Testis (tissue), 2 donors: Measurements from ENCODE around the gene KCNAB1.

ENCODE experiments used
- CTCF ChIP-seq, 3 experiments: fragments of 450-650 bp in 2 of 3; fragments of 200-600 bp in 1 of 3; sonication (generic) in 1 of 3; IDR thresholded peaks; one replicate each; pipeline ENCODE4 v1.5.1; 2016 to 2019; ENCODE audit warnings: antibody characterized with exemption in 3 of 3, mild to moderate bottlenecking in 2 of 3, moderate library complexity in 1 of 3
- POLR2A ChIP-seq: fragments of 450-650 bp; IDR thresholded peaks from one replicate; pipeline ENCODE4 v1.6.1; 2017; ENCODE audit warnings: antibody characterized with exemption, mild to moderate bottlenecking, moderate library complexity

GRCh38 chr3:156358232-156358631, 237.9 kb downstream of the KCNAB1 start:
- no peak for TF ChIP-seq CTCF (IDR thresholded peaks at IDR 0.05)
- no peak for TF ChIP-seq POLR2A
